KMS-11 (cell line): ENCODE results near the gene TJP1.

ENCODE experiments used
- H2AFZ ChIP-seq: fragments of 200-600 bp; sonication (generic); 2 replicates; pipeline ENCODE4 v1.6.1; 2016; ENCODE audit warnings: antibody characterized with exemption, mixed run types, low read depth
- H3K27ac ChIP-seq: fragments of 200-600 bp; sonication (generic); 2 replicates; pipeline ENCODE4 v1.6.1; 2016; ENCODE audit warnings: mild to moderate bottlenecking, mixed run types
- H3K27me3 ChIP-seq: fragments of 200-600 bp; sonication (generic); 2 replicates; pipeline ENCODE4 v1.6.1; 2017; ENCODE audit warnings: mild to moderate bottlenecking, low read depth, mixed run types, moderate library complexity; ENCODE audit not compliant: insufficient read depth
- H3K36me3 ChIP-seq: fragments of 200-600 bp; sonication (generic); 2 replicates; pipeline ENCODE4 v1.6.1; 2017; ENCODE audit warnings: mild to moderate bottlenecking, mixed run types; ENCODE audit not compliant: insufficient read depth
- H3K4me1 ChIP-seq: fragments of 200-600 bp; sonication (generic); 2 replicates; pipeline ENCODE4 v1.6.1; 2016; ENCODE audit warnings: mild to moderate bottlenecking, low read depth, mixed run types; ENCODE audit not compliant: poor library complexity, severe bottlenecking
- H3K4me2 ChIP-seq: fragments of 200-600 bp; sonication (generic); 2 replicates; pipeline ENCODE4 v1.7.0; 2016; ENCODE audit warnings: mild to moderate bottlenecking, mixed run types
- H3K4me3 ChIP-seq: fragments of 200-600 bp; sonication (generic); IDR thresholded peaks from 2 replicates; pipeline ENCODE4 v1.6.1; 2017; ENCODE audit warnings: low read depth, low read length, mixed read lengths; ENCODE audit not compliant: insufficient read depth
- H3K79me2 ChIP-seq: fragments of 200-600 bp; sonication (generic); 2 replicates; pipeline ENCODE4 v1.6.1; 2016; ENCODE audit warnings: low read depth, mixed run types; ENCODE audit not compliant: insufficient read depth
- H3K9ac ChIP-seq: fragments of 200-600 bp; sonication (generic); 2 replicates; pipeline ENCODE4 v1.6.1; 2016; ENCODE audit warnings: mild to moderate bottlenecking, mixed run types
- H4K20me1 ChIP-seq: fragments of 200-600 bp; sonication (generic); 2 replicates; pipeline ENCODE4 v1.6.1; 2016; ENCODE audit warnings: mild to moderate bottlenecking, mixed run types; ENCODE audit not compliant: insufficient read depth
- TF ChIP-seq, protein P1 (sequence below): fragments of 200-600 bp; sonication (generic); conservative IDR thresholded peaks from 2 replicates; pipeline ENCODE4 v1.6.1; 2017; ENCODE audit warnings: low read depth, mild to moderate bottlenecking, antibody characterized with exemption, low read length, moderate library complexity, mixed read lengths

TJP1 gene

DNA sequence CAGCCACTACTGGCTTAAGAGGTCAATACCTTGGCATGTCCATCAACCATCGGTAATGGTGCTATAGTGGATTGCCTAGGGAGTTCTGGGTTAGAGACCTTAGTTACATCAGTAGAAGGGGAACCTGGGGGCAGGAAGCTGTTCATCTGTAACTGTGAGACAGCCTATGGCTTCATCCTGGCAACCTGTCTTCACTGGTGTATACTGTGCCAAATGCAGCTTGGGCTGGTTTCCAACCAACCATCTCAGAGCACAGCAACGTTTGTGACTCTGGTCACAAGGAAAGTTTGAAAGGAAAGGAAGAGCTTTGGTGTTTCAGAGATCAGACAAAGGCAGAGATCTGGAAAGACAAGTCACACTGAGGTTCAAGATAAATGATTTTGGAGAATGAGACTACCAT lies 93.8 kb downstream of the TJP1 start:
- Histone ChIP-seq H3K27me3 (no peaks in the 10 kb centered on the region), H2AFZ (no peak overlapping the region), H4K20me1 (no peaks in the 10 kb centered on the region), H3K36me3 (no peaks in the 10 kb centered on the region), H3K27ac (no peak overlapping the region), H3K4me1 (no peaks in the 10 kb centered on the region), H3K4me2 (no peak overlapping the region), H3K9ac (no peak overlapping the region), H3K4me3 (no peak overlapping the region), H3K79me2 (no peaks in the 10 kb centered on the region)
- TF ChIP-seq, protein P1, sequence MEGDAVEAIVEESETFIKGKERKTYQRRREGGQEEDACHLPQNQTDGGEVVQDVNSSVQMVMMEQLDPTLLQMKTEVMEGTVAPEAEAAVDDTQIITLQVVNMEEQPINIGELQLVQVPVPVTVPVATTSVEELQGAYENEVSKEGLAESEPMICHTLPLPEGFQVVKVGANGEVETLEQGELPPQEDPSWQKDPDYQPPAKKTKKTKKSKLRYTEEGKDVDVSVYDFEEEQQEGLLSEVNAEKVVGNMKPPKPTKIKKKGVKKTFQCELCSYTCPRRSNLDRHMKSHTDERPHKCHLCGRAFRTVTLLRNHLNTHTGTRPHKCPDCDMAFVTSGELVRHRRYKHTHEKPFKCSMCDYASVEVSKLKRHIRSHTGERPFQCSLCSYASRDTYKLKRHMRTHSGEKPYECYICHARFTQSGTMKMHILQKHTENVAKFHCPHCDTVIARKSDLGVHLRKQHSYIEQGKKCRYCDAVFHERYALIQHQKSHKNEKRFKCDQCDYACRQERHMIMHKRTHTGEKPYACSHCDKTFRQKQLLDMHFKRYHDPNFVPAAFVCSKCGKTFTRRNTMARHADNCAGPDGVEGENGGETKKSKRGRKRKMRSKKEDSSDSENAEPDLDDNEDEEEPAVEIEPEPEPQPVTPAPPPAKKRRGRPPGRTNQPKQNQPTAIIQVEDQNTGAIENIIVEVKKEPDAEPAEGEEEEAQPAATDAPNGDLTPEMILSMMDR: no peak

DNA sequence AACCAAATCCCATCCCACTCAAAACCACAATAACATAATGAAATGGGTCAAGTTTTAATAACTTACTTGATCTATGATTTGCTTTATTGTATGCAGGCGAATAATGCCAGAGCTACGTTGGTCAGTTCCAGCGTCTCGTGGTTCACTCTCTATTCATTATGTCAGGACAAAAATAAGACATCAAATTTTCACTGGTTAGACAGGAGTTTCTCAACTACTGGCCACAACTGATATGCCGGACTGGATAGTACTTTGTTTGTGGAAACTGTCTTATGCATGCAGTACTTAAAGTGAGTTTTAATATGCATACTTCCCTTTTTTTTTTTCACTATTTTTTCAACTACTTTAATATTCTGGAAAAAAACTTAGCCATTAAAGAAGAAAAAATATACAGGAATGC lies 94.4 kb downstream of the TJP1 start:
- Histone ChIP-seq H3K4me1 (no peaks in the 10 kb centered on the region), H3K9ac (no peak overlapping the region), H3K36me3 (no peaks in the 10 kb centered on the region), H3K79me2 (no peaks in the 10 kb centered on the region), H2AFZ (no peak overlapping the region), H3K4me3 (no peak overlapping the region), H3K27ac (no peak overlapping the region), H4K20me1 (no peaks in the 10 kb centered on the region), H3K4me2 (no peak overlapping the region), H3K27me3 (no peaks in the 10 kb centered on the region)
- TF ChIP-seq, protein P1: no peak

DNA sequence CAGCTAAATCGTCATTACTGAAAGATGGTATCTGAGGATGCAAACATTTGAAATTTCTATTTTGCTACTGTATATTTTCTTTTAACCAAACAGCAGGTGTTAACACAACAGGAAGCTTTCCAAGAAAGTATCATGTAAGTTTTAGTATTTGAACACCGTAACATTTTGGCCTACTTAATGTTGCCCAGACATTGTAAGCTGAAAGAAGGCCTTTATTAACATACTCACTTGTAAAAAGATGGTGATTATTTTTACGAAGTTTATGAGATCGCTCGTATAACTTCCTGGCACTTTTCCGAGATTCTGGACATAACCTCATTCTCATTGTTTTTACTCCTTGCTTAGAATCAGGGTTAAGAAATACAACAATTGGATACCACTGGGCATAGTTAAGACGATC lies 95.7 kb downstream of the TJP1 start:
- no peaks in the 10 kb centered on the region for H3K79me2 ChIP-seq
- TF ChIP-seq, protein P1: no peak
- H4K20me1 ChIP-seq: no peaks in the 10 kb centered on the region
- no peaks in the 10 kb centered on the region for H3K27me3 ChIP-seq
- no peaks in the 10 kb centered on the region for H3K4me1 ChIP-seq
- no peak overlapping the region for H2AFZ ChIP-seq
- H3K4me2 ChIP-seq: no peak overlapping the region
- H3K9ac ChIP-seq: no peak overlapping the region
- H3K36me3 ChIP-seq: no peaks in the 10 kb centered on the region
- H3K4me3 ChIP-seq: no peak overlapping the region
- H3K27ac ChIP-seq: no peak overlapping the region

DNA sequence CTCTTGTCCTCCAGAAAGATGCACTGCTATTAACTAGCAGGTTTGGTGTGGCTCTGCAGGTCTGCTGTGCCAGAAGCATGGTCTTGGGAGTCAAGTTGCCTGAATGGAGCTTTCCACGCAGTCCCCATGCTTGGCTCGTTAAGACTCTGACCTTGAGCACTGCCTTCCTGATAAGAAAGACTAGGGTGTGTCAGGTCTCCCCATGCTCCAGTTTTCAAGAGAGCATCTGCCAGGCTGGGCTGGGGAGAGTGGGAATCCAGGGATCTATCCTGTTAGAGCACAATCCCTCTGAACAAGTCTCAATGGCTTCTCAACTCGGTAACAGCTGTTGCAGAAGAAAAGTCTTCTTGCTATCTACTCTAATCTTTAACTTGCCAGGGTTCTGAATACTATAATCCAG lies 98.2 kb downstream of the TJP1 start:
- Histone ChIP-seq H2AFZ (no peak overlapping the region), H3K4me3 (no peak overlapping the region), H4K20me1 (no peaks in the 10 kb centered on the region), H3K27ac (no peak overlapping the region), H3K4me2 (no peak overlapping the region), H3K79me2 (no peaks in the 10 kb centered on the region), H3K36me3 (no peaks in the 10 kb centered on the region), H3K9ac (no peak overlapping the region), H3K27me3 (no peaks in the 10 kb centered on the region), H3K4me1 (no peaks in the 10 kb centered on the region)
- TF ChIP-seq, protein P1: no peak
